MCF 10A (cell line): ENCODE results near the gene PDE8B. TPM values are rescaled to one million over a fixed set of nuclear protein-coding genes. Genes with fewer than 3 reads are reported as not detected.

Experiments used
- BruUV-seq: library from RNA; stranded (reverse); fragments of 400-500 nt; replicated peaks from 2 replicates; lab custom pipeline; 2021; lab: Mats Ljungman, UMichigan
- CTCF ChIA-PET: fragments of 300-600 bp; sonication (Branson Sonifier 250); formaldehyde crosslinking; extraction: SDS; loops from one replicate; lab custom pipeline; 2021; ENCODE audit warnings: antibody characterized with exemption, inconsistent platforms; lab: Yijun Ruan, JAX
- POLR2A ChIA-PET: fragments of 300-600, 350-650 bp; sonication (Branson Sonifier 250); formaldehyde crosslinking; extraction: SDS; loops from one replicate; lab custom pipeline; 2020; ENCODE audit warnings: antibody characterized with exemption, inconsistent platforms; lab: Yijun Ruan, JAX
- DNase-seq: peaks from one replicate; pipeline ENCODE4 v3.0.0-alpha.2; 2018; ENCODE audit not compliant: unreplicated experiment
- H3K27ac Mint-ChIP-seq: one replicate; pipeline ENCODE4 v1.8.0; 2022; ENCODE audit warnings: mild to moderate bottlenecking, low read depth, mixed read lengths; ENCODE audit not compliant: unreplicated experiment
- H3K27me3 Mint-ChIP-seq: one replicate; pipeline ENCODE4 v1.8.0; 2022; ENCODE audit warnings: mixed read lengths; ENCODE audit not compliant: insufficient read depth, unreplicated experiment
- H3K36me3 Mint-ChIP-seq: one replicate; pipeline ENCODE4 v1.8.0; 2022; ENCODE audit warnings: mild to moderate bottlenecking, moderate library complexity, mixed read lengths; ENCODE audit not compliant: insufficient read depth, unreplicated experiment
- H3K4me1 Mint-ChIP-seq: one replicate; pipeline ENCODE4 v1.8.0; 2022; ENCODE audit warnings: mixed read lengths; ENCODE audit not compliant: insufficient read depth, unreplicated experiment
- H3K4me3 Mint-ChIP-seq: one replicate; pipeline ENCODE4 v1.8.0; 2022; ENCODE audit warnings: mild to moderate bottlenecking, moderate library complexity, mixed read lengths; ENCODE audit not compliant: unreplicated experiment
- H3K9me3 Mint-ChIP-seq: one replicate; pipeline ENCODE4 v1.8.0; 2022; ENCODE audit warnings: mixed read lengths; ENCODE audit not compliant: unreplicated experiment
- CTCF ChIP-seq: fragments of 200-600 bp; IDR thresholded peaks from one replicate; pipeline ENCODE4 v1.8.0; 2022; ENCODE audit warnings: antibody characterized with exemption, mild to moderate bottlenecking; ENCODE audit not compliant: unreplicated experiment
- intact Hi-C: fragments of 100-400 bp; cut with micrococcal nuclease; formaldehyde crosslinking; loops from 2 replicates; pipeline ENCODE4 v1.14.1; 2022
- total RNA-seq: library from RNA; stranded (reverse); gene quantifications from 2 replicates; pipeline ENCODE4 v1.2.3, GENCODE V29; 2022

The PDE8B gene
- total RNA-seq, 1 experiment from 2014 or later: not detected

GRCh38 chr5:77337686-77338085 is 127.2 kb downstream of the PDE8B start:
- H3K27me3 Mint-ChIP-seq: no peaks in the 10 kb centered on the region
- no peak for DNase-seq
- no peaks in the 10 kb centered on the region for H3K9me3 Mint-ChIP-seq
- BruUV-seq: no TSS peak
- H3K4me1 Mint-ChIP-seq: no peaks in the 10 kb centered on the region
- ChIA-PET POLR2A (interaction anchor here (1.4 kb wide), 1 partner anchor 11 kb away, joined by 3 read pairs; no protein-coding TSS in a partner anchor), CTCF (no interaction called here)
- intact Hi-C loops: no loop called here
- no peak overlapping the region for H3K27ac Mint-ChIP-seq
- TF ChIP-seq CTCF: no peak
- no peaks in the 10 kb centered on the region for H3K36me3 Mint-ChIP-seq
- no peak overlapping the region for H3K4me3 Mint-ChIP-seq

GRCh38 chr5:77339337-77339890 is 128.9 kb downstream of the PDE8B start:
- Mint-ChIP-seq H3K27me3 (no peaks in the 10 kb centered on the region), H3K4me3 (no peak overlapping the region), H3K27ac (no peak overlapping the region), H3K4me1 (no peaks in the 10 kb centered on the region), H3K9me3 (no peaks in the 10 kb centered on the region), H3K36me3 (no peaks in the 10 kb centered on the region)
- ChIA-PET CTCF (no interaction called here), POLR2A (no interaction called here)
- intact Hi-C loops: no loop called here
- no peak for TF ChIP-seq CTCF
- no TSS peak for BruUV-seq
- DNase-seq: no peak

- no peak for TF ChIP-seq CTCF
- Mint-ChIP-seq H3K27me3 (no peaks in the 10 kb centered on the region), H3K36me3 (no peaks in the 10 kb centered on the region), H3K9me3 (no peaks in the 10 kb centered on the region), H3K4me3 (no peak overlapping the region), H3K27ac (no peak overlapping the region), H3K4me1 (no peaks in the 10 kb centered on the region)
- intact Hi-C loops: no loop called here
- CTCF ChIA-PET: interaction anchor here (0.6 kb wide), 1 partner anchor 353 kb away, joined by 4 read pairs; no protein-coding TSS in a partner anchor
- no peak for DNase-seq
- POLR2A ChIA-PET: no interaction called here
- no TSS peak for BruUV-seq
Observed at GRCh38 chr5:77343165-77343564, 132.7 kb downstream of the PDE8B start.

GRCh38 chr5:77347435-77348098 is 137.1 kb downstream of the PDE8B start:
- Mint-ChIP-seq H3K4me3 (no peak overlapping the region), H3K27ac (no peak overlapping the region), H3K4me1 (no peaks in the 10 kb centered on the region), H3K27me3 (no peaks in the 10 kb centered on the region), H3K36me3 (no peaks in the 10 kb centered on the region), H3K9me3 (no peaks in the 10 kb centered on the region)
- intact Hi-C loops: no loop called here
- no peak for DNase-seq
- ChIA-PET POLR2A (no interaction called here), CTCF (no interaction called here)
- no TSS peak for BruUV-seq
- no peak for TF ChIP-seq CTCF
